MM.1S (cell line): ENCODE data around the gene GPRC5D.

Experiments used
- EZH2 ChIP-seq: fragments of 300-600 bp; sonication (generic); optimal IDR thresholded peaks from 2 replicates; pipeline ENCODE3; 2017; ENCODE audit warnings: low read depth, mild to moderate bottlenecking, antibody characterized with exemption, low read length, mixed read lengths
- TF ChIP-seq, protein P1 (sequence below): fragments of 300-600 bp; sonication (generic); IDR thresholded peaks from 2 replicates; pipeline ENCODE4 v1.5.1; 2016; ENCODE audit warnings: antibody characterized with exemption, low read length, mixed read lengths

DNA sequence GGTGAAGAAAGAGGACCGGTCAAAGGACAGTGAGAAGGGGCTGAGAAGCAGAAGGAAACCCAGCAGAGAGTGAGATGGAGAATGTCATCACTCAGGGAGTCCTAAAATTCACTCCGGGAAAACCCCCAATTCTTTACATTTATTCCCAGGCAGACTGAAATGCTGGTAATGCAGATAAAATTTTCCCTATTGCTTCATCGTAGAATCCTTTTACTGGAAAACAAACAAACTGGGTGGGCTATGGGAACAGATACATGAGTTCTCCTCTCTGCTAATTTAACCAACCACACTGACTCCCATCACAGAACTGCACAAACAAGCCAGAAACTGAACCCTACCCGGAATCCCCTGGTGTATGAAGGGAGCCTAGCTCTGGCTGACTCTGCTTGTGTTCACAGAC lies 27.2 kb upstream of the GPRC5D start:
- TF ChIP-seq EZH2, result no peak
- TF ChIP-seq, protein P1, sequence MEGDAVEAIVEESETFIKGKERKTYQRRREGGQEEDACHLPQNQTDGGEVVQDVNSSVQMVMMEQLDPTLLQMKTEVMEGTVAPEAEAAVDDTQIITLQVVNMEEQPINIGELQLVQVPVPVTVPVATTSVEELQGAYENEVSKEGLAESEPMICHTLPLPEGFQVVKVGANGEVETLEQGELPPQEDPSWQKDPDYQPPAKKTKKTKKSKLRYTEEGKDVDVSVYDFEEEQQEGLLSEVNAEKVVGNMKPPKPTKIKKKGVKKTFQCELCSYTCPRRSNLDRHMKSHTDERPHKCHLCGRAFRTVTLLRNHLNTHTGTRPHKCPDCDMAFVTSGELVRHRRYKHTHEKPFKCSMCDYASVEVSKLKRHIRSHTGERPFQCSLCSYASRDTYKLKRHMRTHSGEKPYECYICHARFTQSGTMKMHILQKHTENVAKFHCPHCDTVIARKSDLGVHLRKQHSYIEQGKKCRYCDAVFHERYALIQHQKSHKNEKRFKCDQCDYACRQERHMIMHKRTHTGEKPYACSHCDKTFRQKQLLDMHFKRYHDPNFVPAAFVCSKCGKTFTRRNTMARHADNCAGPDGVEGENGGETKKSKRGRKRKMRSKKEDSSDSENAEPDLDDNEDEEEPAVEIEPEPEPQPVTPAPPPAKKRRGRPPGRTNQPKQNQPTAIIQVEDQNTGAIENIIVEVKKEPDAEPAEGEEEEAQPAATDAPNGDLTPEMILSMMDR, result no peak
